HCT116 (cell line): ENCODE measurements around the gene NPW.

Source experiments
- EGR1 ChIP-seq: IDR thresholded peaks from 2 replicates; pipeline ENCODE4 v1.6.1; 2012; ENCODE audit warnings: low read depth
- EZH2 ChIP-seq: fragments of 200-600 bp; sonication (generic); IDR thresholded peaks from 2 replicates; pipeline ENCODE4 v1.6.1; 2017; ENCODE audit warnings: antibody characterized with exemption, mixed run types
- EZH2phosphoT487 ChIP-seq: fragments of 200-600 bp; IDR thresholded peaks from 2 replicates; pipeline ENCODE4 v1.6.1; 2018; ENCODE audit warnings: antibody characterized with exemption, borderline replicate concordance
- POLR2A ChIP-seq: IDR thresholded peaks from 2 replicates; pipeline ENCODE4 v1.7.0; 2011; ENCODE audit warnings: borderline replicate concordance; ENCODE audit not compliant: insufficient read depth, insufficient read length; ENCODE audit errors: extremely low read depth
- POLR2AphosphoS5 ChIP-seq: IDR thresholded peaks from 2 replicates; pipeline ENCODE4 v1.6.1; 2011; ENCODE audit warnings: mild to moderate bottlenecking, low read depth, low read length, moderate library complexity
- SP1 ChIP-seq: IDR thresholded peaks from 2 replicates; pipeline ENCODE4 v1.6.1; 2012; ENCODE audit warnings: low read depth
- TCF7L2 ChIP-seq: IDR thresholded peaks from 2 replicates; pipeline ENCODE4 v1.7.0; 2011; ENCODE audit warnings: borderline replicate concordance, inconsistent platforms; ENCODE audit not compliant: insufficient read depth, insufficient read length; ENCODE audit errors: extremely low read depth
- ZNF274 ChIP-seq: fragments of 200-500 bp; sonication (Bioruptor generic); IDR thresholded peaks from 2 replicates; pipeline ENCODE4 v1.6.1; 2014; ENCODE audit warnings: mild to moderate bottlenecking, low read depth, low read length, inconsistent platforms
- TF ChIP-seq, protein P1 (sequence below), 3 experiments: fragments of 200-600 bp in 1 of 3; sonication (generic) in 1 of 3; IDR thresholded peaks in 2 of 3; conservative IDR thresholded peaks in 1 of 3; 2 replicates each; pipeline ENCODE4 v1.5.1; 2012 to 2017; ENCODE audit warnings: low read depth in 2 of 3, low read length in 2 of 3, antibody characterized with exemption in 1 of 3, borderline replicate concordance in 1 of 3, control low read depth in 1 of 3, mild to moderate bottlenecking in 1 of 3, mixed read lengths in 1 of 3, mixed run types in 1 of 3, moderate library complexity in 1 of 3; ENCODE audit not compliant: insufficient read depth in 1 of 3
- TF ChIP-seq, protein P2 (sequence below): IDR thresholded peaks from 2 replicates; pipeline ENCODE4 v1.6.1; 2012; ENCODE audit warnings: low read depth
- TF ChIP-seq, protein P3 (sequence below): IDR thresholded peaks from 2 replicates; pipeline ENCODE4 v1.6.1; 2011; ENCODE audit warnings: mild to moderate bottlenecking, low read length, moderate library complexity; ENCODE audit not compliant: insufficient replicate concordance; ENCODE audit errors: extremely low read depth

DNA sequence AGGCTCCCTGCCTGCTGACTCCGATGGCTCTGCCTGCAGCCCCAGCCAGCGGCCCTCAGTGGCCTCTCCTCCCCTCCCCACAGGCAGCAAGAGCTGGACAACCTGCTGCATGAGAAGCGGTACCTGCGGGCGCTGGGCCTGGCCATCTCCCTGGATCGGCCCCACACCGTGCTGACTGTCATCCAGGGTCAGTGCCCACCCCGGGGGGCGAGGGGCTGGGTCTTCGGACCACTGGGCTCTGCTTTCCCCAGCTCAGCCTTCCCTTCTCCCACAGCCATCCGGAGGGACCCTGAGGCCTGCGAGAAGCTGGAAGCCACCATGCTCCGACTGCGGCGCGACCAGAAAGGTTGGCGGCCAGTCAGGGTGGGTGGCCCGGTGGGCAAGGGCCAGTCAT, 41.7 kb upstream of the NPW start:
- TF ChIP-seq EZH2 (no peak), EZH2phosphoT487 (no peak), TCF7L2 (no peak), SP1 (no peak), EGR1 (no peak), POLR2AphosphoS5 (no peak), POLR2A (no peak), ZNF274 (no peak)
- TF ChIP-seq, protein P1, sequence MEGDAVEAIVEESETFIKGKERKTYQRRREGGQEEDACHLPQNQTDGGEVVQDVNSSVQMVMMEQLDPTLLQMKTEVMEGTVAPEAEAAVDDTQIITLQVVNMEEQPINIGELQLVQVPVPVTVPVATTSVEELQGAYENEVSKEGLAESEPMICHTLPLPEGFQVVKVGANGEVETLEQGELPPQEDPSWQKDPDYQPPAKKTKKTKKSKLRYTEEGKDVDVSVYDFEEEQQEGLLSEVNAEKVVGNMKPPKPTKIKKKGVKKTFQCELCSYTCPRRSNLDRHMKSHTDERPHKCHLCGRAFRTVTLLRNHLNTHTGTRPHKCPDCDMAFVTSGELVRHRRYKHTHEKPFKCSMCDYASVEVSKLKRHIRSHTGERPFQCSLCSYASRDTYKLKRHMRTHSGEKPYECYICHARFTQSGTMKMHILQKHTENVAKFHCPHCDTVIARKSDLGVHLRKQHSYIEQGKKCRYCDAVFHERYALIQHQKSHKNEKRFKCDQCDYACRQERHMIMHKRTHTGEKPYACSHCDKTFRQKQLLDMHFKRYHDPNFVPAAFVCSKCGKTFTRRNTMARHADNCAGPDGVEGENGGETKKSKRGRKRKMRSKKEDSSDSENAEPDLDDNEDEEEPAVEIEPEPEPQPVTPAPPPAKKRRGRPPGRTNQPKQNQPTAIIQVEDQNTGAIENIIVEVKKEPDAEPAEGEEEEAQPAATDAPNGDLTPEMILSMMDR (IDR thresholded peaks at IDR 0.05 in 2 of 3, conservative IDR thresholded peaks at IDR 0.05 in 1 of 3; ENCODE audit: borderline replicate concordance in 1 of 3, insufficient read depth in 1 of 3, low read depth in 2 of 3, low read length in 2 of 3): no peak
- TF ChIP-seq, protein P2, sequence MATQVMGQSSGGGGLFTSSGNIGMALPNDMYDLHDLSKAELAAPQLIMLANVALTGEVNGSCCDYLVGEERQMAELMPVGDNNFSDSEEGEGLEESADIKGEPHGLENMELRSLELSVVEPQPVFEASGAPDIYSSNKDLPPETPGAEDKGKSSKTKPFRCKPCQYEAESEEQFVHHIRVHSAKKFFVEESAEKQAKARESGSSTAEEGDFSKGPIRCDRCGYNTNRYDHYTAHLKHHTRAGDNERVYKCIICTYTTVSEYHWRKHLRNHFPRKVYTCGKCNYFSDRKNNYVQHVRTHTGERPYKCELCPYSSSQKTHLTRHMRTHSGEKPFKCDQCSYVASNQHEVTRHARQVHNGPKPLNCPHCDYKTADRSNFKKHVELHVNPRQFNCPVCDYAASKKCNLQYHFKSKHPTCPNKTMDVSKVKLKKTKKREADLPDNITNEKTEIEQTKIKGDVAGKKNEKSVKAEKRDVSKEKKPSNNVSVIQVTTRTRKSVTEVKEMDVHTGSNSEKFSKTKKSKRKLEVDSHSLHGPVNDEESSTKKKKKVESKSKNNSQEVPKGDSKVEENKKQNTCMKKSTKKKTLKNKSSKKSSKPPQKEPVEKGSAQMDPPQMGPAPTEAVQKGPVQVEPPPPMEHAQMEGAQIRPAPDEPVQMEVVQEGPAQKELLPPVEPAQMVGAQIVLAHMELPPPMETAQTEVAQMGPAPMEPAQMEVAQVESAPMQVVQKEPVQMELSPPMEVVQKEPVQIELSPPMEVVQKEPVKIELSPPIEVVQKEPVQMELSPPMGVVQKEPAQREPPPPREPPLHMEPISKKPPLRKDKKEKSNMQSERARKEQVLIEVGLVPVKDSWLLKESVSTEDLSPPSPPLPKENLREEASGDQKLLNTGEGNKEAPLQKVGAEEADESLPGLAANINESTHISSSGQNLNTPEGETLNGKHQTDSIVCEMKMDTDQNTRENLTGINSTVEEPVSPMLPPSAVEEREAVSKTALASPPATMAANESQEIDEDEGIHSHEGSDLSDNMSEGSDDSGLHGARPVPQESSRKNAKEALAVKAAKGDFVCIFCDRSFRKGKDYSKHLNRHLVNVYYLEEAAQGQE: no peak
- TF ChIP-seq, protein P3, sequence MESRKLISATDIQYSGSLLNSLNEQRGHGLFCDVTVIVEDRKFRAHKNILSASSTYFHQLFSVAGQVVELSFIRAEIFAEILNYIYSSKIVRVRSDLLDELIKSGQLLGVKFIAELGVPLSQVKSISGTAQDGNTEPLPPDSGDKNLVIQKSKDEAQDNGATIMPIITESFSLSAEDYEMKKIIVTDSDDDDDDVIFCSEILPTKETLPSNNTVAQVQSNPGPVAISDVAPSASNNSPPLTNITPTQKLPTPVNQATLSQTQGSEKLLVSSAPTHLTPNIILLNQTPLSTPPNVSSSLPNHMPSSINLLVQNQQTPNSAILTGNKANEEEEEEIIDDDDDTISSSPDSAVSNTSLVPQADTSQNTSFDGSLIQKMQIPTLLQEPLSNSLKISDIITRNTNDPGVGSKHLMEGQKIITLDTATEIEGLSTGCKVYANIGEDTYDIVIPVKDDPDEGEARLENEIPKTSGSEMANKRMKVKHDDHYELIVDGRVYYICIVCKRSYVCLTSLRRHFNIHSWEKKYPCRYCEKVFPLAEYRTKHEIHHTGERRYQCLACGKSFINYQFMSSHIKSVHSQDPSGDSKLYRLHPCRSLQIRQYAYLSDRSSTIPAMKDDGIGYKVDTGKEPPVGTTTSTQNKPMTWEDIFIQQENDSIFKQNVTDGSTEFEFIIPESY: no peak
